GM10266 (cell line): ENCODE results near the gene ELMOD3.
"Not testable (repeated sequence)": the region's sequence is repeated elsewhere in the genome, so short reads cannot be mapped to it uniquely, and the experiment has no call there.

Source experiments
- DNase-seq: peaks from one replicate; pipeline ENCODE4 v3.0.0; 2012; ENCODE audit errors: extremely low spot score
- TF ChIP-seq, protein P1 (sequence below): IDR thresholded peaks from 2 replicates; pipeline ENCODE4 v1.5.1; 2012; ENCODE audit warnings: mild to moderate bottlenecking, low read depth; ENCODE audit not compliant: control insufficient read depth, insufficient read depth; ENCODE audit errors: missing control alignments

The ELMOD3 gene

GRCh38 chr2:85439025-85439472, 84.5 kb downstream of the ELMOD3 start:
- DNase-seq, result no peak
- TF ChIP-seq, protein P1, sequence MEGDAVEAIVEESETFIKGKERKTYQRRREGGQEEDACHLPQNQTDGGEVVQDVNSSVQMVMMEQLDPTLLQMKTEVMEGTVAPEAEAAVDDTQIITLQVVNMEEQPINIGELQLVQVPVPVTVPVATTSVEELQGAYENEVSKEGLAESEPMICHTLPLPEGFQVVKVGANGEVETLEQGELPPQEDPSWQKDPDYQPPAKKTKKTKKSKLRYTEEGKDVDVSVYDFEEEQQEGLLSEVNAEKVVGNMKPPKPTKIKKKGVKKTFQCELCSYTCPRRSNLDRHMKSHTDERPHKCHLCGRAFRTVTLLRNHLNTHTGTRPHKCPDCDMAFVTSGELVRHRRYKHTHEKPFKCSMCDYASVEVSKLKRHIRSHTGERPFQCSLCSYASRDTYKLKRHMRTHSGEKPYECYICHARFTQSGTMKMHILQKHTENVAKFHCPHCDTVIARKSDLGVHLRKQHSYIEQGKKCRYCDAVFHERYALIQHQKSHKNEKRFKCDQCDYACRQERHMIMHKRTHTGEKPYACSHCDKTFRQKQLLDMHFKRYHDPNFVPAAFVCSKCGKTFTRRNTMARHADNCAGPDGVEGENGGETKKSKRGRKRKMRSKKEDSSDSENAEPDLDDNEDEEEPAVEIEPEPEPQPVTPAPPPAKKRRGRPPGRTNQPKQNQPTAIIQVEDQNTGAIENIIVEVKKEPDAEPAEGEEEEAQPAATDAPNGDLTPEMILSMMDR, result no peak

DNA sequence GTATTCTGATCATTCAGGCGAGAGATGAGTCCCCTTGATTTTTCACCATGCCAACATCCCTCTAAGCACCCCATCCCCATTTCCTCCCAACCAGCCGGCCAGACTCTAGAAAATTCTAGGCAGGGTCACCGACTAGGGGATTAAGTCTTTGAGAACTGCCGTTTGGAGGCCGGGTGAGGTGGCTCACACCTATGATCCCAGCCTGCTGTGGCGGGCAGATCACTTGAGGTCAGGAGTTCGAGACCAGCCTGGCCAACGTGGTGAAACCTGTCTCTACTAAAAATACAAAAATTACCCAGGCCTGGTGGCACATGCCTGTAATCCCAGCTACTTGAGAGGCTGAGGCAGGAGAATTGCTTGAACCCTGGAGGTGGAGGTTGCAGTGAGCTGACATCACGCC, 85.0 kb downstream of the ELMOD3 start:
- DNase-seq, result not testable (repeated sequence)

GRCh38 chr2:85439986-85440385, 85.4 kb downstream of the ELMOD3 start:
- no peak for DNase-seq
- TF ChIP-seq, protein P1, result no peak

DNA sequence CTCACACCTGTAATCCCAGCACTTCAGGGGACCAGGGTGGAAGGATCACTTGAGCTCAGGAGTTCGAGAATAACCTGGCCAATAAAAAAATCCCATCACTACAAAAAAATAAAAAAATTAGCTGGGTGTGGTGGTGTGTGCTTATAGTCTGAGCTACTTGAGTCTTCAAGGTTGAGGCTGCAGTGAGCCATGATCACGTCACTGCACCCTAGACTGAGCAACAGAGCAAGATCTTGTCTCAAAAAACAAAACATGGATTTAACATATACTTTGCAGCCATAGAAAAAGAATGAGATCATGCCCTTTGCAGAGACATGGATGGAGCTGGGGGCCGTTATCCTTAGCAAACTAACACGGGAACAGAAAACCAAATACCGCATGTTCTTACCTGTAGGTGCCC, 86.2 kb downstream of the ELMOD3 start:
- TF ChIP-seq, protein P1, result no peak
- no peak for DNase-seq
